GM21447 (cell line): Measurements from ENCODE around the gene PRCP.

Source experiments
- ATAC-seq: cut with Tn5 transposase; IDR thresholded peaks from one replicate; pipeline ENCODE4 v1.9.1; 2021; ENCODE audit not compliant: unreplicated experiment

PRCP gene

DNA sequence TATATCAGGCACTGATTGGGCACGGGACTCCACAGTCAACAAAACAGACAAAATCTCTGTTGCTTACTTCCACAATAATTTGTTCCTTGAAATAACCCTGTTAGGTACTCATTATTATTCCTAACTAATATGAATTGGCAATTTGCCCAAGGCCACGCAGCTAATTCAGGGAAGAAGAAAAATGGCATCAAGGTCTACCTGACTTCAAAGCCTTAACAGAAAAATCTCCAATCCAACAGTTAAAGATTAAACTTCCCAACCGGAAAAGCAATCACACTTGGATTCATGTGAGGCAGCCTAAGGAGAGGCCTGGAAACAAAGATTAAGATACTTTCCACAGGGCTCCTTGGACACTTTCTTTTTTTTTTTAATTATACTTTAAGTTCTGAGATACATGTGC lies 68.9 kb downstream of the PRCP start:
- ATAC-seq, result no peak

DNA sequence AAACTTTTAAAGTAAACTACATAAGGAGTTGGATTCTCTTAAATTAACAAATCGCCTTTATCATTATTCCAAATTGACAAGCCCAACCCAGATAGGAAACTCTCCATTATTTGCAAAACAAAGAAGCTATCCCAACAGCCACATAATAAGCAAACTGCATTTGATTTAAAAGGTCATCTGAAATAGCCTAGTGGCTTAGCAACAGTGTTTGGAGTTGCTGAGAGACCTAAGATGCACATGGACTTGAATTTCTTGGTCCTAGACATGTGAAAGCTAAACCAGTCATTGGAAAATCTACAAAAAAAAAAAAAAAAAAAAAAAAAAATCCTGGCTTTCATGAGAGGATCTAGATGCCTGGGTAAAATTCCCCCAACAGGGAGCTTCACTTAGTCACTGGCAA lies 69.5 kb downstream of the PRCP start:
- no peak for ATAC-seq

- no peak for ATAC-seq
These were observed 71.1 kb downstream of the PRCP start for GRCh38 chr11:82829101-82829500.

DNA sequence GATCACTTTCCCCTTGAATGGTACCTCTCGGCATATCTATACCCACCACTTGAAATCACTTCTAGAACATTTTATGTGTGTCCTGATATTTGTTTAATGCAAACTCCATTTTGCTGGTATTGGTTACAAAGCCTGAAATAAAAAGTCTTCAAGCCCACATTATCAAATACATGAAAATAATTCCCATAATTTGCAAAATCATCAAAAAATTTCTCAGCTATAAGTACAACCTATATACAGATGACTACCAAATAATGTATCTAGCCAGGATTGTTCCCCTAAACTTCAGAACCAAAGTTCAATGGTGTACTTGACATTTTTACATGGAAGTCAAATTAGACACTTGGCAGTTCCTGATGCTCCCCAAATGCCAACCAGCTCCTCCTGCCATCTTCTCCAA lies 71.8 kb downstream of the PRCP start:
- ATAC-seq, result no peak

DNA sequence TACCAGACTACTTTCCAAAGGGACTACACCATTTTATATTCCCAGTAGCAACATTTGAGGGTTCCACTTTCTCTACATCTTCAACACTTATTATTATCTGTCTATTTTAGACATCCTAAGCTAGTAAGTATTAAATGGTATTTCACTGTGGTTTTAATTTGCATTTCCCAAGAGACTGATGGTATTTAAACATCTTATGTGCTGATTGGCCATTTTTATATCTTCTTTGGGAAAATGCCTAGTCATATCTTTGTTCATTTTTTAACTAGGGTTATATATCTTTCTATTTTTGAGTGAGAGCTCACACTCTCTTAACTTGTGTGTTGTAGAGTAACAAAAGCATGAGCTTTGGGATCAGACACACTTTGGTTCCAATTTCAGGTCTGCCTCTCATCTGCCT lies 73.7 kb downstream of the PRCP start:
- ATAC-seq, result no peak

- ATAC-seq, result no peak
These were observed 76.3 kb downstream of the PRCP start for GRCh38 chr11:82823647-82824619.

- ATAC-seq, result no peak
These were observed 81.7 kb downstream of the PRCP start for GRCh38 chr11:82818409-82819043.

DNA sequence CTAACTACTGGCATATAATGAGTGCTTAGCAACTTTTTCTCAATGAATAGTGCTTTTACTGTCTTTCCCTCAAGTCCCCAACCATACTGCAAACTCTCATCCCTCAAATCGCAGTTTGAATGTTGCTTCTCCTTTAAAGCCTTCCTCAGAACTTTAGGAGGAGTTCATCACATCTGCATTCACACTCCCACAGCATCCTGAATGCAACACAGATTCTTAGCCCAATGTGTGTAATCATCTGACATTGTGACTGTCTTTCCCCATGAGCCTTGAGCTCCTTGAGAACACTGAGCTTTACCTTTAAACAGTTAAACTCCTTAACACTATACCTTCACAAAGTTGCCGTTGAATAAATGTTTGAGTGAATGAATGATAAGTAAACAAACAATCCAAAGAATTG lies 84.8 kb downstream of the PRCP start:
- no peak for ATAC-seq

- ATAC-seq, result no peak
These were observed 85.9 kb downstream of the PRCP start for GRCh38 chr11:82814379-82814778.

GRCh38 chr11:82811369-82811768 lies 88.9 kb downstream of the PRCP start:
- ATAC-seq, result no peak

DNA sequence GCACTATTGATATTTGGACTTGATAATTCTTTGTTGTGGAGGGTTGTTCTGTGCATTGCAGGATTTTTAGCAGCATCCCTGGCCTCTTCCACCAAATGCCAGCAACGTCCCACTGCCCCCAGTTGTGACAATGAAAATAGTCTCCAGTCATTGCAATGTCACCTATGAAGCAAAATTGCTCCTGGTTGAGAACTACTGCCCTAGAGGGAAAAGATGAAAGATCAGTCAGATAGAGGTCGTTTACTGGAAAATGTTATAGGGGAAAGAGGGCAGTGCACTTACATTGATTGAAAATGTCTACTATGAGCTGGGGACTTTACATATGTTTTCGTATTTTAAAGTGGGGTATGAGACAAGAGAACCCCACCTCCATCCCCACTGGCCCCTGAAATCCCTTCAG lies 89.5 kb downstream of the PRCP start:
- no peak for ATAC-seq

DNA sequence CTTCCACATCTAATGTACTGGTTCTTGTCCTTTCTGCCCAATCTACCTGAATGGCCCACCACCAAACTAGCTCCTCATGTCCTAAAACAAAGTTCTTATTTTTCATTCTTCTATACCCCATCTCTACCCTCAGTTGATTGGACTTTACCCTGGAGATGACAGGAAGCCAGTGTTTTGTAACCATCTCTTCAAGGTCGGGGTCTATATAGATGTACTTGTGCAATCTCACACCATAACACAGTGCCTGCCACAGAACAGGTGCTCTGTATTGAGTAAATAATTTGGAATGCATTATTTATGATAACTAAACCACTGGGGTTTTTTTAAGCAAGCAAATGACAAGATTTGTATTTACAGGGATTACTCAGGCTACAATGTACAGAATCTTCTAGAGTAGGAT lies 89.9 kb downstream of the PRCP start:
- no peak for ATAC-seq

DNA sequence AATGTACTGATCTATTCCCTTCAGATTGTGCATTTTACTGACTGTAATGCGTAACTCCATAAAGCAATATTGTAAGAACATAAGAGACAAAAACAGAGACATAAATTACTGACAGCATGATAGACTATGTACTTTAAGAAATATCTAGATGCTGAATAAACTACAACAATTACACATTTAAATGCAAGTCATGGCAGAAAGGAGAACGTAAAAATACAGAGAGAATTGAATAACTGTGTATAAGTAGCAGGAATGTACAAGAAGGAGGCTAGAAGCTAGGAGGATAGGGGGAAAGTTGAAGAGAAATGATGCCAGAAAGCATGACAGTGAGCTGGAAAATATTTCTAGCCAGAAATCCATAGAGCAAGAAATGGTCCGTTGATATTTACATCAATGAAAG lies 92.6 kb downstream of the PRCP start:
- no peak for ATAC-seq

DNA sequence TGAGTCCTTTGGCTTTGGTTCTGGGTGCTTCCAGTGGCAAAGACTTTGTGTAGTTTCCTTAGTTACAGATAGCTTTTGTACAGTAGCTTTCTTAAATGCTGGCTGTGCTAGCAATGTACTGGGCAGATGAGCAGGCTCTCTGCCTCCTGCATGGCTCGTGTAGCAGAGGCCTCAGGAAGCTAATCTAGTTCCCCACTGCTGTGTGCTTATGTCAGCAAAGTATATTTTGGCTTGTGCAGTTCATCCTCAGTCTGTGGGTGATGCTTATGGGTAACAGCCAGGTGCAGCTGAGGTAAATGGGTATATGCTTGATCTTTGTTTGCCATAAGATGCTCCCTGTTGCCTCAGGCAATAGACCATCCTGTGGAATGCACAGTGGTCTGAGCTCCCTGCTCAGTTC lies 97.5 kb downstream of the PRCP start:
- no peak for ATAC-seq

DNA sequence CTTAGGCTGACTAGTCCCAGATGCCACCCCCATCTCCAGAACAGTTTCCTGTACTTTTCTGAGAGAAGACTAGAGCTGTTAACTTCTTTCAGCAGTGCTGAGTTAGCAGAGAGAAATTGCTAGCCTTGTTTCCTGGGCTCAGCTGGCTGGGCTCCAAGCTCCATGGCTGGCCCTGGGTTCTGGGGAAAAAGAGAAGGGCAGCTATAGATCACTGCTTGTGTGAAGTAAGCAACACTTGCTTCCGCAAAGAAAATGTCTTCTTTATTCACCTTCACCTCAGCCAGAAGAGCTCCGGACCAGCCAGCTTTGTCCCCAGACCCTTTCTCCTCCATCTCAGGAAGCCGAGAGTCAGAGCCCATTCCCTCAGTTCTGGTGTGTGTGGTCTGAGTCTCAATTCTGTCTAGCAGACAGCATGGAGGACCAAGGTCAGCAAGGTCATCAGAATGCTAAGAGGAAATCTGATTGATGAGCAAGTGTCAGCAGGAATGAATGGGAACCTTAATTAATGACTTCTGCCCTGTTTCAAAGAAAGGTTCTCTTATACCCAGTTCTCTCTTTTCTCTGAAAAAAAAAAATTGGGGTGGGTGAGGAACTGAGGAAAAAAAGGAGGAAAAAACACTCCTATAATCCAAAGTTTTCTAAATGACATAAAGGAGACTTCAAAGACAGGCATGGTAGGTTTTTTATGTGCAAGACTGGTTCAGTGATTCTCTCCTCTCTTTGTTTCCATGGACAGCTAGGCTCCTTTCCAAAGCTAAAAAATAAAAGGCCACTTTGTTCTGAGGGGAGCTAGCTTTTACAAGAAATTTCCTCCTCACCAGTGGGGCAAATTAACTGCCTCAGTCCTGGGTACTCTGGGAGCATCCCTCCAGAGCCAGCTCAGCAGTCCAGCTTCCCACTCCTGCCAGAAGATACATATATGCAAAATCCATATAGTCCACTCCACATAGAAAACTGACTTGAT lies 103.0 kb downstream of the PRCP start:
- ATAC-seq, result no peak

DNA sequence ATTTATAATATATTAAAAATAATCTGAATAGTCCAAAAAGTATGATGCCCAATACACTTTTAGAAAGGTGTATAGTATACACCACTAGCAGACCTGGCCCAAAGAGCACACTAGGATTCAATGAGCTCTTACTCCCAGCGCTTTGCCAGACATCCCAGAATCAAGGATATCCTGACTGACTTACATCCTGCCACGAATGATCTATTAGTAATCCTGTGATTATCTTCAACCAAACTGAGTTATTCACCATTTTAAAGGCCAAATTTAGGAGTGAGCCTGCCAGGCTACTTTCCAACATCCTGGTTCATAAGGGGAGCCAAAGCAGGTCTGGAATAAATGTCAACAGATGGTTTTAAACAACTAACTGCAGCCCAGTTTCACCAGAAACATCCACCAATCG lies 105.7 kb downstream of the PRCP start:
- no peak for ATAC-seq

DNA sequence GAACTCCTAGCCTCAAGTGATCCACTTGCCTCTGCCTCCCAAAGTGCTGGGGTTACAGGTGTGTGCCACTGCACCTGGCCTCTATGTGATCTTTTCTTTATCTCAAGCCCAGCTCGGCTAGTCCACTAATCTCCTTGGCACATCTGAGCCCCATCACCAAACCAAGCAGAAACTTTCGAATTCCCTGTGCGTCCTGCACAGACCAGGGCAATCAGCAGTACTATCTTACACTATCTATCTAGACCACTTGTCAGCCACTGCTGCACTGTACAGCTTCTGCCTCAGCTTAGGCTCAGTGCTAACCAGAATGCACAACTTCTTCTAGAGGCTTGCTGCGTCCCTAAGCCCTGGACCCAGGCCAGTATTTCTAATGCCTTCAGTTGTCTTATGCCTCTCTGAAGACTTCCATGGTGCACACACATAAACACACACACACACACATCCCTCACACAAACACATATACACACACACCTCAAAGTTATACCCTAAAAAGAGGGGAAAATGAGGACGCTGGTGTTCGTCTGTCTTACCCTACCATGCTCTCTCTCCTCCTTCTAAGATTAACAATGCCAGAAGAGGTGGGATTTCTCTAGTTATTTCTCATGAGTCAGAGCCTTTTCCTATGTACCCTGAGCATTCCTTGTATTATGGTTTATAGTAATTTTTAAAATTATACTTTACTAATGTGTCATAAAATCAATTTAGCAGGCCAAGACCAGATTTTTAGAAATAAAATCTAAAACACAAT lies 107.2 kb downstream of the PRCP start:
- ATAC-seq, result no peak

- no peak for ATAC-seq
These were observed 107.9 kb downstream of the PRCP start for GRCh38 chr11:82792319-82792718.

- ATAC-seq, result no peak
These were observed 108.5 kb downstream of the PRCP start for GRCh38 chr11:82791779-82792178.

- ATAC-seq, result no peak
These were observed 109.3 kb downstream of the PRCP start for GRCh38 chr11:82790723-82791484.
